Measurements from ENCODE around the gene RRAGD.

Gene RRAGD

DNA sequence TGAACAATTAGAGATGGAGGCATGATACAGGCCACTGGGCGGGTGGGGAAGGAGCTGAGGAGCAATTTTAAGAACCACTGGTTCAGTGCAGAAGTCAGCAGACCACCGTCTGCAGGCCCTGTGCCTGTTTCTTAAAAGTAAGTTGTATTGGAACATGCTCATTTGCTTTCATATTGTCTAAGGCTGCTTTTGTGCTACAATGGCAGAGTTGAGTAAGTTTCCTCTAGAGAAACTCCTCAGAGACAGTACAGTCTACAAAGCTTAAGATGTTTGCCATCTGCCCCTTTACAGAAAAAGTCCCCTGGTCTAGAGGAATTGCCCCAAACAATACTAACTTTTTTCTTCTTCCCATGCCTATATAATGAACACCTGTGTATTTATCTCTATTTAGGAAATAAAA lies 31.0 kb downstream of the RRAGD start:
- no peaks in the 10 kb centered on the region for H4K20me1 ChIP-seq (ENCODE audit: low read depth, low read length)
- no peaks in the 10 kb centered on the region for H3K9me2 ChIP-seq (replicated peaks; ENCODE audit: insufficient read depth, low read length)
- H2AFZ ChIP-seq (ENCODE audit: low read depth, low read length, severe bottlenecking), result no peak overlapping the region
- H3K79me2 ChIP-seq (ENCODE audit: insufficient read depth, low read length), result 0 out of 2 replicates have a peak, but pooled peaks cover 3% of the 10 kb centered on the region
- H3F3A ChIP-seq (ENCODE audit: insufficient read depth), result peaks cover 5% of the 10 kb centered on the region
- H3K4me3 ChIP-seq (ENCODE audit: insufficient read depth, low read length, poor library complexity, severe bottlenecking), result no peak overlapping the region
- no peak overlapping the region for H3K9ac ChIP-seq (ENCODE audit: low read length)
- TF ChIP-seq, protein P1, sequence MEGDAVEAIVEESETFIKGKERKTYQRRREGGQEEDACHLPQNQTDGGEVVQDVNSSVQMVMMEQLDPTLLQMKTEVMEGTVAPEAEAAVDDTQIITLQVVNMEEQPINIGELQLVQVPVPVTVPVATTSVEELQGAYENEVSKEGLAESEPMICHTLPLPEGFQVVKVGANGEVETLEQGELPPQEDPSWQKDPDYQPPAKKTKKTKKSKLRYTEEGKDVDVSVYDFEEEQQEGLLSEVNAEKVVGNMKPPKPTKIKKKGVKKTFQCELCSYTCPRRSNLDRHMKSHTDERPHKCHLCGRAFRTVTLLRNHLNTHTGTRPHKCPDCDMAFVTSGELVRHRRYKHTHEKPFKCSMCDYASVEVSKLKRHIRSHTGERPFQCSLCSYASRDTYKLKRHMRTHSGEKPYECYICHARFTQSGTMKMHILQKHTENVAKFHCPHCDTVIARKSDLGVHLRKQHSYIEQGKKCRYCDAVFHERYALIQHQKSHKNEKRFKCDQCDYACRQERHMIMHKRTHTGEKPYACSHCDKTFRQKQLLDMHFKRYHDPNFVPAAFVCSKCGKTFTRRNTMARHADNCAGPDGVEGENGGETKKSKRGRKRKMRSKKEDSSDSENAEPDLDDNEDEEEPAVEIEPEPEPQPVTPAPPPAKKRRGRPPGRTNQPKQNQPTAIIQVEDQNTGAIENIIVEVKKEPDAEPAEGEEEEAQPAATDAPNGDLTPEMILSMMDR (IDR thresholded peaks at IDR 0.05; ENCODE audit: insufficient read depth, low read length, poor library complexity, severe bottlenecking), result no peak
- no peak for TF ChIP-seq EZH2phosphoT487 (conservative IDR thresholded peaks at IDR 0.05; ENCODE audit: low read length)
- H3K27ac ChIP-seq (ENCODE audit: low read depth, low read length), result no peak overlapping the region
- no peaks in the 10 kb centered on the region for H3K36me3 ChIP-seq (ENCODE audit: low read length)
- no peak overlapping the region for H3K4me2 ChIP-seq (ENCODE audit: low read depth, low read length, poor library complexity, severe bottlenecking)
- no peaks in the 10 kb centered on the region for H3K27me3 ChIP-seq (ENCODE audit: low read length)
- no peaks in the 10 kb centered on the region for H3K9me3 ChIP-seq (ENCODE audit: insufficient read depth, low read length)

- H3K9me3 ChIP-seq (ENCODE audit: insufficient read depth, low read length), result no peaks in the 10 kb centered on the region
- no peak overlapping the region for H3K27ac ChIP-seq (ENCODE audit: low read depth, low read length)
- no peaks in the 10 kb centered on the region for H4K20me1 ChIP-seq (ENCODE audit: low read depth, low read length)
- no peaks in the 10 kb centered on the region for H3K9me2 ChIP-seq (replicated peaks; ENCODE audit: insufficient read depth, low read length)
- H3K36me3 ChIP-seq (ENCODE audit: low read length), result no peaks in the 10 kb centered on the region
- H3K4me2 ChIP-seq (ENCODE audit: low read depth, low read length, poor library complexity, severe bottlenecking), result no peak overlapping the region
- H3K27me3 ChIP-seq (ENCODE audit: low read length), result no peaks in the 10 kb centered on the region
- no peak overlapping the region for H3K9ac ChIP-seq (ENCODE audit: low read length)
- H3K79me2 ChIP-seq (ENCODE audit: insufficient read depth, low read length), result 0 out of 2 replicates have a peak, but pooled peaks cover 3% of the 10 kb centered on the region
- H3K4me3 ChIP-seq (ENCODE audit: insufficient read depth, low read length, poor library complexity, severe bottlenecking), result no peak overlapping the region
- H3F3A ChIP-seq (ENCODE audit: insufficient read depth), result peaks cover 19% of the 10 kb centered on the region
- H2AFZ ChIP-seq (ENCODE audit: low read depth, low read length, severe bottlenecking), result no peak overlapping the region
- TF ChIP-seq EZH2phosphoT487 (conservative IDR thresholded peaks at IDR 0.05; ENCODE audit: low read length), result no peak
- TF ChIP-seq, protein P1 (IDR thresholded peaks at IDR 0.05; ENCODE audit: insufficient read depth, low read length, poor library complexity, severe bottlenecking), result no peak
These were observed 32.8 kb downstream of the RRAGD start for GRCh38 chr6:89379281-89379680.

DNA sequence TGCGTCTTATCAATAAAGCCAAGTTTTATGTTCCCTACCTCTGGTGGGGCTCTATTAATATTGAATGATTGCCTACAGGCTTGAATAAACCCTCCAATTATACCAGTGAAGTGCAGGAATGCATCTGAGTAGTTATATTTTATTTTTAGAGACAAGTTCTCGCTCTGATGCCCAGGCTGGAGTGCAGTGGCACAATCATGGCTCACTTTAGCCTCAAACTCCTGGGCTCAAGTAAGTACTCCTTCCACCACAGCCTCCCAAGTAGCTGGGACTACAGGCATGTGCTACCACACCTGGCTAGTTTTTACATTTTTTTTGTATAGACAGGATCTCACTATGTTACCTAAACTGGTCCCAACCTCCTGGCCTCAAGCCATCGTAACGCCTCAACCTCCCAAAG lies 33.4 kb downstream of the RRAGD start:
- Histone ChIP-seq H2AFZ (ENCODE audit: low read depth, low read length, severe bottlenecking) (no peak overlapping the region), H3K27ac (ENCODE audit: low read depth, low read length) (no peak overlapping the region), H3K36me3 (ENCODE audit: low read length) (no peaks in the 10 kb centered on the region), H4K20me1 (ENCODE audit: low read depth, low read length) (no peaks in the 10 kb centered on the region), H3K9ac (ENCODE audit: low read length) (no peak overlapping the region), H3K27me3 (ENCODE audit: low read length) (no peaks in the 10 kb centered on the region), H3K4me3 (ENCODE audit: insufficient read depth, low read length, poor library complexity, severe bottlenecking) (no peak overlapping the region), H3K9me2 (replicated peaks; ENCODE audit: insufficient read depth, low read length) (no peaks in the 10 kb centered on the region), H3F3A (ENCODE audit: insufficient read depth) (peaks cover 26% of the 10 kb centered on the region), H3K9me3 (ENCODE audit: insufficient read depth, low read length) (no peaks in the 10 kb centered on the region), H3K4me2 (ENCODE audit: low read depth, low read length, poor library complexity, severe bottlenecking) (no peak overlapping the region), H3K79me2 (ENCODE audit: insufficient read depth, low read length) (0 out of 2 replicates have a peak, but pooled peaks cover 3% of the 10 kb centered on the region)
- TF ChIP-seq EZH2phosphoT487 (conservative IDR thresholded peaks at IDR 0.05; ENCODE audit: low read length), result no peak

DNA sequence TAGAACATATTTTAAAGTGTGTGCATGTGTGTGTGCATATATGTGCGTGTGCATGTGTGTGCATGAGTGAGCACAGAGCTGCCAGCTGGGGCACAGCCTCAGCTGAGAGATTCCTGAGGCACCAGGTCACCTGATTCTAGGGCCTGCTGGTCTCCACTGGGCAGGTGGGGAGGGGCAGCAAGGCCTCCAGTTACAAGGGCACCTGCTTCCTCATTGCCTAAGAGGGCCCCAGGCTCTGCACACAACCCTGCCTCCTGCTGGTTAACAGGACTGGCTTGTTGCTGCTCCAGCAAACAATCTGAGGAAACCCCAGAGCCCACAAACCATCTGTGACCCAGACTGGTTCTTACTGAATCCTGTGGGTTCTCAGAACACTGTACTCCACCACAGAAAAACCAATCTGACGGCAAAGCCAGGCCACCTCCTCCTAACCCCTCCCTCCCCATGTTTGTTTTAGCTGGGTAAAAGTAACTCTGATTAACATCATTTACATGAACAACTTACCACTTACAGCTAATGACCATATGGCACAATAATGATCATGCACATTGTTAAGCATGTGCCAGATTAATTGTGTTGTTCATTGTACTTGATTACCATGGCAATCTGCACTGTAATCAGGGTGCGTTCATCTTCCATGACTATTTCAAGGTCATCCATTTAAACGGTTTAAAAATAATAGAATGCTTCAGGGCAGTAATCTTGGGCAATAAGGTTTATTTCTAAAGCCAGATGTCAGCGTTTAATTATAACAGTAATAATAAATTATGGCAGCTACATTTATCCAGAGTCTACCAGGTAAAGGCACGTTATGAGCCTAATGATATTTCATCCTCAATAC lies 36.4 kb downstream of the RRAGD start:
- H3K79me2 ChIP-seq (ENCODE audit: insufficient read depth, low read length), result no peaks in the 10 kb centered on the region
- no peaks in the 10 kb centered on the region for H4K20me1 ChIP-seq (ENCODE audit: low read depth, low read length)
- H3K9me2 ChIP-seq (replicated peaks; ENCODE audit: insufficient read depth, low read length), result no peaks in the 10 kb centered on the region
- no peaks in the 10 kb centered on the region for H3K27me3 ChIP-seq (ENCODE audit: low read length)
- no peak for TF ChIP-seq EZH2phosphoT487 (conservative IDR thresholded peaks at IDR 0.05; ENCODE audit: low read length)
- TF ChIP-seq, protein P1 (IDR thresholded peaks at IDR 0.05; ENCODE audit: insufficient read depth, low read length, poor library complexity, severe bottlenecking), result peak; percentile 59
- H3K4me2 ChIP-seq (ENCODE audit: low read depth, low read length, poor library complexity, severe bottlenecking), result peak overlapping the region; percentile 34
- no peak overlapping the region for H3K9ac ChIP-seq (ENCODE audit: low read length)
- 0 out of 2 replicates have a peak, but pooled peaks cover 4% of the 10 kb centered on the region for H3K36me3 ChIP-seq (ENCODE audit: low read length)
- H3F3A ChIP-seq (ENCODE audit: insufficient read depth), result peaks cover 37% of the 10 kb centered on the region
- H3K4me3 ChIP-seq (ENCODE audit: insufficient read depth, low read length, poor library complexity, severe bottlenecking), result no peak overlapping the region
- no peaks in the 10 kb centered on the region for H3K9me3 ChIP-seq (ENCODE audit: insufficient read depth, low read length)
- no peak overlapping the region for H2AFZ ChIP-seq (ENCODE audit: low read depth, low read length, severe bottlenecking)
- peak overlapping the region; percentile 82 for H3K27ac ChIP-seq (ENCODE audit: low read depth, low read length)
